Cardiac fibroblast (primary cell): Measurements from ENCODE around the gene ZNF618.

ENCODE experiments used
- DNase-seq, 2 donors: peaks; one replicate each; pipeline versions ENCODE4 v3.0.0 to v3.0.0-alpha.2; 2010; ENCODE audit warnings: low read depth in 2 of 2
- H3K4me3 ChIP-seq, 2 donors: replicated peaks in 1 of 2; 1 replicate in 1 of 2; 2 replicates in 1 of 2; pipeline ENCODE4 v1.5.1; 2011; ENCODE audit warnings: low read depth in 2 of 2, low read length in 2 of 2, mild to moderate bottlenecking in 2 of 2, moderate library complexity in 1 of 2
- TF ChIP-seq, protein P1 (sequence below): IDR thresholded peaks from one replicate; pipeline ENCODE4 v1.5.1; 2011; ENCODE audit warnings: low read depth, mild to moderate bottlenecking, low read length, inconsistent platforms

ZNF618 gene

GRCh38 chr9:113895526-113895925 lies 19.4 kb downstream of the ZNF618 start:
- peak; percentile 24 to 42 for DNase-seq
- TF ChIP-seq, protein P1, sequence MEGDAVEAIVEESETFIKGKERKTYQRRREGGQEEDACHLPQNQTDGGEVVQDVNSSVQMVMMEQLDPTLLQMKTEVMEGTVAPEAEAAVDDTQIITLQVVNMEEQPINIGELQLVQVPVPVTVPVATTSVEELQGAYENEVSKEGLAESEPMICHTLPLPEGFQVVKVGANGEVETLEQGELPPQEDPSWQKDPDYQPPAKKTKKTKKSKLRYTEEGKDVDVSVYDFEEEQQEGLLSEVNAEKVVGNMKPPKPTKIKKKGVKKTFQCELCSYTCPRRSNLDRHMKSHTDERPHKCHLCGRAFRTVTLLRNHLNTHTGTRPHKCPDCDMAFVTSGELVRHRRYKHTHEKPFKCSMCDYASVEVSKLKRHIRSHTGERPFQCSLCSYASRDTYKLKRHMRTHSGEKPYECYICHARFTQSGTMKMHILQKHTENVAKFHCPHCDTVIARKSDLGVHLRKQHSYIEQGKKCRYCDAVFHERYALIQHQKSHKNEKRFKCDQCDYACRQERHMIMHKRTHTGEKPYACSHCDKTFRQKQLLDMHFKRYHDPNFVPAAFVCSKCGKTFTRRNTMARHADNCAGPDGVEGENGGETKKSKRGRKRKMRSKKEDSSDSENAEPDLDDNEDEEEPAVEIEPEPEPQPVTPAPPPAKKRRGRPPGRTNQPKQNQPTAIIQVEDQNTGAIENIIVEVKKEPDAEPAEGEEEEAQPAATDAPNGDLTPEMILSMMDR = no peak
- H3K4me3 ChIP-seq = no peak overlapping the region

DNA sequence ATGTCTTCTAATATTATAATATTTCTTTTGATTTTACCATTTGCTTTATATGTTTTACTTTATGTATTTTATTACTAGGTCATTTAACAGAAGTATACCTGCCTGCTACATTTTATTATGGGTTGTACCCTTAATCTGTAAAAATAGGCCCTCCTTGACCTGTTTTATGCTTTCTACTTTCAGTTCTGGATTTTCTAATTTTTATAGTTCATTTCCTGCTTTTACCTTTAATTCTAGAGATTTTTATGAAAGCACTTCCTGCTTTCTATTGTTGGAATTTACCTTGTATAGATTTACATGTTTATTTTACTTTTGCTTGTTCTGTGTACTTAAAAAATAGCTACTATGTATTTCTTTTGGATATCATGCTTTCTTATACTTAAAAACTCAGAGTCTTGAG lies 20.6 kb downstream of the ZNF618 start:
- no peak for DNase-seq
- TF ChIP-seq, protein P1 = no peak
- no peak overlapping the region for H3K4me3 ChIP-seq

GRCh38 chr9:113898151-113898550 lies 22.0 kb downstream of the ZNF618 start:
- TF ChIP-seq, protein P1 = no peak
- H3K4me3 ChIP-seq = no peak overlapping the region
- DNase-seq = no peak

DNA sequence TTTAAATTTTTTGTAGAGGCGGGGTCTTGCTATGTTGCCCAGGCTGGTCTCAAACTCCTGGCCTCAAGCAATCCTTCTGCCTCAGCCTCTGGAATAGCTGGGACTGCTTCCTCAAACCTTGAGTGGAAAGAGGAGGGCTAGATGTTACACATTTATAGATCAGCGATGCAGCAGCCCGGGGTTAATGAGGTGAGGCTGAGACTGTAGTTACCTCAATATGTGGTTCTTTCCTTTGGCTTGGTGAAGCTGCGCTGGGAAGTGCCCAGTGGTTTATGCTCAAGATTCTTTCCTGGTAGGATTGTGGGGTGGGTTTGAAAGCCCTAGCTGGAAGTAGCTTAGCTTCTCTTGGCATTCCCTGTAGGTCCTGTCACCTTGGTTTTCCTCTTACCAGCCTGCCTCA lies 22.5 kb downstream of the ZNF618 start:
- no peak for DNase-seq
- H3K4me3 ChIP-seq = no peak overlapping the region
- TF ChIP-seq, protein P1 = no peak

DNA sequence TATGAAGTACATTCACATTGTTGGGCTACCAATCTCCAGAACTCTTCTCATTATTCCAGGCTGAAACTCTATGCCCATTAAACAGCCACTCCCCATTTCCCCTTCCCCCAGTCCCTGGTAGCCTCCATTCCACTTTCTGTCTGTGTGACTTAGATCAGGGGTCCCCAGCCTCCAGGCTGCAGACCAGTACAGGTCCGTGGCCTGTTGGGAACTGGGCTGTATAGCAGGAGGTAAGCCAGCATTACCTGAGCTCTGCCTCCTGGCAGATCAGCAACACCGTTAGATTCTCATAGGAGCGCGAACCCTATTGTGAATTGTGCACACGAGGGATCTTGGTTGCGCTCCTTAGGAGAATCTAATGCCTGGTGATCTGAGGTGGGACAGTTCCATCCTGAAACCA lies 23.1 kb downstream of the ZNF618 start:
- no peak overlapping the region for H3K4me3 ChIP-seq
- DNase-seq = no peak
- TF ChIP-seq, protein P1 = no peak

- TF ChIP-seq, protein P1 = no peak
- no peak for DNase-seq
- no peak overlapping the region for H3K4me3 ChIP-seq
Observed at GRCh38 chr9:113901221-113901688, 25.1 kb downstream of the ZNF618 start.

GRCh38 chr9:113903514-113904077 lies 27.5 kb downstream of the ZNF618 start:
- DNase-seq = peak in 1 of 2 donors; percentile 43
- H3K4me3 ChIP-seq = no peak overlapping the region

More at GRCh38 chr9:113903514-113904077, 27.5 kb downstream of the ZNF618 start:
- TF ChIP-seq, protein P1 = no peak
